IPS-18c (cell line): ENCODE data around the gene FOXP1.

Experiments
- H3K4me3 ChIP-seq: 2 replicates; pipeline ENCODE4 v1.7.0; 2013; ENCODE audit warnings: low read depth, mild to moderate bottlenecking, low read length, moderate library complexity; ENCODE audit not compliant: insufficient read depth
- H3K9me3 ChIP-seq: one replicate; pipeline ENCODE4 v1.6.1; 2013; ENCODE audit warnings: mild to moderate bottlenecking, low read length, moderate library complexity; ENCODE audit not compliant: control insufficient read depth, insufficient read depth

Gene FOXP1

GRCh38 chr3:71219744-71220638, 363.5 kb downstream of the FOXP1 start:
- Histone ChIP-seq H3K4me3 (no peak overlapping the region), H3K9me3 (no peaks in the 10 kb centered on the region)

- no peak overlapping the region for H3K4me3 ChIP-seq
- H3K9me3 ChIP-seq = no peaks in the 10 kb centered on the region
These were observed 365.0 kb downstream of the FOXP1 start for GRCh38 chr3:71218508-71218907.

- Histone ChIP-seq H3K4me3 (no peak overlapping the region), H3K9me3 (no peaks in the 10 kb centered on the region)
These were observed 365.8 kb downstream of the FOXP1 start for GRCh38 chr3:71217640-71218222.

- no peaks in the 10 kb centered on the region for H3K9me3 ChIP-seq
These were observed 368.2 kb downstream of the FOXP1 start for GRCh38 chr3:71215351-71215750.

GRCh38 chr3:71214797-71215196, 368.7 kb downstream of the FOXP1 start:
- H3K4me3 ChIP-seq = no peak overlapping the region

More at GRCh38 chr3:71215351-71215750, 368.2 kb downstream of the FOXP1 start:
- H3K4me3 ChIP-seq = no peak overlapping the region

GRCh38 chr3:71214016-71214415, 369.5 kb downstream of the FOXP1 start:
- no peak overlapping the region for H3K4me3 ChIP-seq
- H3K9me3 ChIP-seq = no peaks in the 10 kb centered on the region

More at GRCh38 chr3:71214797-71215196, 368.7 kb downstream of the FOXP1 start:
- H3K9me3 ChIP-seq = no peaks in the 10 kb centered on the region

GRCh38 chr3:71211083-71211482, 372.4 kb downstream of the FOXP1 start:
- Histone ChIP-seq H3K4me3 (no peak overlapping the region), H3K9me3 (no peaks in the 10 kb centered on the region)

GRCh38 chr3:71210257-71211007, 373.1 kb downstream of the FOXP1 start:
- Histone ChIP-seq H3K9me3 (no peaks in the 10 kb centered on the region), H3K4me3 (no peak overlapping the region)

- H3K4me3 ChIP-seq = no peak overlapping the region
- H3K9me3 ChIP-seq = no peaks in the 10 kb centered on the region
These were observed 375.1 kb downstream of the FOXP1 start for GRCh38 chr3:71208211-71209095.

- no peaks in the 10 kb centered on the region for H3K9me3 ChIP-seq
- H3K4me3 ChIP-seq = no peak overlapping the region
These were observed 375.9 kb downstream of the FOXP1 start for GRCh38 chr3:71207632-71208031.

- Histone ChIP-seq H3K9me3 (no peaks in the 10 kb centered on the region), H3K4me3 (no peak overlapping the region)
These were observed 377.0 kb downstream of the FOXP1 start for GRCh38 chr3:71206305-71207165.

GRCh38 chr3:71203727-71204488, 379.6 kb downstream of the FOXP1 start:
- Histone ChIP-seq H3K4me3 (no peak overlapping the region), H3K9me3 (no peaks in the 10 kb centered on the region)

GRCh38 chr3:71202848-71203533, 380.5 kb downstream of the FOXP1 start:
- no peak overlapping the region for H3K4me3 ChIP-seq
- no peaks in the 10 kb centered on the region for H3K9me3 ChIP-seq

- Histone ChIP-seq H3K9me3 (no peaks in the 10 kb centered on the region), H3K4me3 (no peak overlapping the region)
These were observed 381.6 kb downstream of the FOXP1 start for GRCh38 chr3:71201939-71202338.
